GM23338 (cell line): ENCODE data around the gene ST3GAL4. TPM values are rescaled to one million over a fixed set of nuclear protein-coding genes. Genes with fewer than 3 reads are reported as not detected.

ENCODE experiments used
- ATAC-seq: fragments of 200-7000 bp; cut with Tn5 transposase; 3 replicates; pipeline ENCODE4 v1.9.1; 2020
- DNase-seq: peaks from one replicate; pipeline ENCODE4 v3.0.0-alpha.2; 2015; ENCODE audit warnings: low spot score
- H2AFZ ChIP-seq: fragments of 200-600 bp; sonication (generic); 2 replicates; pipeline ENCODE4 v1.8.0; 2016; ENCODE audit warnings: antibody characterized with exemption, mild to moderate bottlenecking, moderate library complexity
- H3F3A ChIP-seq: fragments of 200-600 bp; sonication (generic); replicated peaks from 2 replicates; pipeline ENCODE4 v1.8.0; 2017; ENCODE audit warnings: antibody characterized with exemption, mixed run types, low read depth
- H3K27ac ChIP-seq: fragments of 200-600 bp; sonication (generic); 2 replicates; pipeline ENCODE4 v1.6.1; 2016; ENCODE audit warnings: low read depth
- H3K27me3 ChIP-seq: fragments of 200-600 bp; sonication (generic); 2 replicates; pipeline ENCODE4 v1.8.0; 2016; ENCODE audit warnings: mild to moderate bottlenecking, mixed run types, moderate library complexity; ENCODE audit not compliant: insufficient read depth
- H3K36me3 ChIP-seq: fragments of 200-600 bp; sonication (generic); 2 replicates; pipeline ENCODE4 v1.8.0; 2016; ENCODE audit warnings: mild to moderate bottlenecking; ENCODE audit not compliant: insufficient read depth
- H3K4me1 ChIP-seq: fragments of 200-600 bp; sonication (generic); 2 replicates; pipeline ENCODE4 v1.8.0; 2016; ENCODE audit warnings: mild to moderate bottlenecking, moderate library complexity; ENCODE audit not compliant: insufficient read depth
- H3K4me2 ChIP-seq: fragments of 200-600 bp; sonication (generic); 2 replicates; pipeline ENCODE4 v1.7.1; 2017; ENCODE audit warnings: mixed run types
- H3K4me3 ChIP-seq: fragments of 200-600 bp; sonication (generic); 2 replicates; pipeline ENCODE4 v1.6.1; 2016; ENCODE audit warnings: mixed run types
- H3K79me2 ChIP-seq: fragments of 200-600 bp; sonication (generic); replicated peaks from 2 replicates; pipeline ENCODE4 v1.8.0; 2017; ENCODE audit warnings: mild to moderate bottlenecking; ENCODE audit not compliant: insufficient read depth
- H3K9me2 ChIP-seq: fragments of 200-600 bp; sonication (generic); 2 replicates; pipeline ENCODE4 v1.8.0; 2017; ENCODE audit not compliant: insufficient read depth
- H4K20me1 ChIP-seq: fragments of 200-600 bp; sonication (generic); replicated peaks from 2 replicates; pipeline ENCODE4 v1.8.0; 2017; ENCODE audit warnings: mild to moderate bottlenecking; ENCODE audit not compliant: insufficient read depth
- H3K27ac Mint-ChIP-seq: 2 replicates; pipeline ENCODE4 v1.8.0; 2020; ENCODE audit warnings: inconsistent platforms, mild to moderate bottlenecking, moderate library complexity, mixed read lengths
- H3K27me3 Mint-ChIP-seq: 3 replicates; pipeline ENCODE4 v1.8.0; 2022; ENCODE audit warnings: low read depth, mild to moderate bottlenecking, moderate library complexity, mixed read lengths, inconsistent platforms; ENCODE audit not compliant: insufficient read depth, poor library complexity
- H3K36me3 Mint-ChIP-seq: 3 replicates; pipeline ENCODE4 v1.8.0; 2021; ENCODE audit warnings: low read depth, mild to moderate bottlenecking, inconsistent platforms, moderate library complexity, mixed read lengths
- H3K4me1 Mint-ChIP-seq: 3 replicates; pipeline ENCODE4 v1.8.0; 2020; ENCODE audit warnings: mild to moderate bottlenecking, inconsistent platforms, mixed read lengths
- H3K4me3 Mint-ChIP-seq: 3 replicates; pipeline ENCODE4 v1.8.0; 2021; ENCODE audit warnings: moderate library complexity, mild to moderate bottlenecking, inconsistent platforms, mixed read lengths
- H3K9me3 Mint-ChIP-seq: 3 replicates; pipeline ENCODE4 v1.8.0; 2020; ENCODE audit warnings: moderate library complexity, mild to moderate bottlenecking, inconsistent platforms, mixed read lengths
- EZH2 ChIP-seq: fragments of 200-600 bp; sonication (generic); IDR thresholded peaks from one replicate; pipeline ENCODE4 v1.8.0; 2017; ENCODE audit warnings: antibody characterized with exemption, mild to moderate bottlenecking, low read depth; ENCODE audit not compliant: unreplicated experiment
- EZH2phosphoT487 ChIP-seq: fragments of 200-600 bp; sonication (generic); IDR thresholded peaks from one replicate; pipeline ENCODE4 v1.8.1; 2018; ENCODE audit warnings: antibody characterized with exemption; ENCODE audit not compliant: unreplicated experiment
- JUNB ChIP-seq: IDR thresholded peaks from one replicate; pipeline ENCODE4 v1.6.1; 2016; ENCODE audit warnings: antibody characterized with exemption; ENCODE audit not compliant: unreplicated experiment
- NANOG ChIP-seq: IDR thresholded peaks from 2 replicates; pipeline ENCODE4 v1.6.1; 2016; ENCODE audit warnings: antibody characterized with exemption, borderline replicate concordance
- POLR2AphosphoS5 ChIP-seq: IDR thresholded peaks from 2 replicates; pipeline ENCODE4 v1.6.1; 2016; ENCODE audit warnings: antibody characterized with exemption, low read depth
- STAT1 ChIP-seq: IDR thresholded peaks from one replicate; pipeline ENCODE4 v1.6.1; 2016; ENCODE audit warnings: antibody characterized with exemption; ENCODE audit not compliant: unreplicated experiment
- ZNF114 ChIP-seq: fragments of 250-450 bp; sonication (Bioruptor Pico); IDR thresholded peaks from 2 replicates; pipeline ENCODE4 v1.5.0; 2020; ENCODE audit warnings: mild to moderate bottlenecking, moderate library complexity
- ZNF331 ChIP-seq: fragments of 250-450 bp; sonication (Bioruptor Pico); IDR thresholded peaks from 2 replicates; pipeline ENCODE4 v1.5.0; 2020; ENCODE audit warnings: low read depth, mild to moderate bottlenecking, moderate library complexity
- polyA plus RNA-seq: library from polyadenylated mRNA; unstranded; fragments of >200 nt; fragmentation: Nextera tagmentation; extraction: Ambion mirVana; gene quantifications from 2 replicates; pipeline ENCODE4 v1.2.1, GENCODE V29; 2016
- total RNA-seq: library from RNA; depleted of rRNA; stranded (reverse); fragments of >200 nt; shearing (Covaris generic); gene quantifications from 2 replicates; pipeline ENCODE4 v1.2.3, GENCODE V29; 2014
- TF ChIP-seq, protein P1 (sequence below): IDR thresholded peaks from 2 replicates; pipeline ENCODE4 v1.6.1; 2016; ENCODE audit warnings: antibody characterized with exemption
- TF ChIP-seq, protein P2 (sequence below): IDR thresholded peaks from one replicate; pipeline ENCODE4 v1.6.1; 2018; ENCODE audit warnings: antibody characterized with exemption; ENCODE audit not compliant: unreplicated experiment
- TF ChIP-seq, protein P3 (sequence below), 2 experiments: fragments of 200-600 bp in 1 of 2; sonication (generic) in 1 of 2; conservative IDR thresholded peaks; 2 replicates each; pipeline versions ENCODE4 v1.5.1 to v1.6.1; 2016 to 2017; ENCODE audit warnings: antibody characterized with exemption in 2 of 2, low read depth in 2 of 2, mild to moderate bottlenecking in 2 of 2, moderate library complexity in 1 of 2
- TF ChIP-seq, protein P4 (sequence below): fragments of 250-450 bp; sonication (Bioruptor Pico); IDR thresholded peaks from 2 replicates; pipeline ENCODE4 v1.5.0; 2020; ENCODE audit warnings: mild to moderate bottlenecking, moderate library complexity

The ST3GAL4 gene
- total and polyA plus RNA-seq, 2 experiments from 2014 or later, result 10.1 to 28.0 TPM

DNA sequence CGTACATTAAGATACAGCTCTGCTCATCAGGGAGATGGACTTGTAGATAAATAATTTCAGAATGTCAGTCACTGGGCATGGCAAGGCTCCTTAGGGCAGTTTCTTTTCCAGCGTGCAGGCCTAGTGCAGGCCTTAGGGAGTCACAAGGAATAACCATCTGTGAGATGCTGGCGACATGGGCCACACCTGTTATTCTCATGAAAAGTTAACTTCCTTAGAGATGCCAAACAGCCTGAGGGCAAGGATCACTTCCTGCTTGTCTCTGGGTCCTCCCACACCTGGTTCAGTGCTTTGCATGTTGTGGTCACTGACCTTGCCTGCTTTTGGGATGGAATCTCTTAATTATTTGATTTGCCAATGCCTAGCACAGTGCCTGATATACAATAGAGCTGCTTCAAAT, 70.6 kb downstream of the ST3GAL4 start (continued):
- no peak for TF ChIP-seq ZNF331

DNA sequence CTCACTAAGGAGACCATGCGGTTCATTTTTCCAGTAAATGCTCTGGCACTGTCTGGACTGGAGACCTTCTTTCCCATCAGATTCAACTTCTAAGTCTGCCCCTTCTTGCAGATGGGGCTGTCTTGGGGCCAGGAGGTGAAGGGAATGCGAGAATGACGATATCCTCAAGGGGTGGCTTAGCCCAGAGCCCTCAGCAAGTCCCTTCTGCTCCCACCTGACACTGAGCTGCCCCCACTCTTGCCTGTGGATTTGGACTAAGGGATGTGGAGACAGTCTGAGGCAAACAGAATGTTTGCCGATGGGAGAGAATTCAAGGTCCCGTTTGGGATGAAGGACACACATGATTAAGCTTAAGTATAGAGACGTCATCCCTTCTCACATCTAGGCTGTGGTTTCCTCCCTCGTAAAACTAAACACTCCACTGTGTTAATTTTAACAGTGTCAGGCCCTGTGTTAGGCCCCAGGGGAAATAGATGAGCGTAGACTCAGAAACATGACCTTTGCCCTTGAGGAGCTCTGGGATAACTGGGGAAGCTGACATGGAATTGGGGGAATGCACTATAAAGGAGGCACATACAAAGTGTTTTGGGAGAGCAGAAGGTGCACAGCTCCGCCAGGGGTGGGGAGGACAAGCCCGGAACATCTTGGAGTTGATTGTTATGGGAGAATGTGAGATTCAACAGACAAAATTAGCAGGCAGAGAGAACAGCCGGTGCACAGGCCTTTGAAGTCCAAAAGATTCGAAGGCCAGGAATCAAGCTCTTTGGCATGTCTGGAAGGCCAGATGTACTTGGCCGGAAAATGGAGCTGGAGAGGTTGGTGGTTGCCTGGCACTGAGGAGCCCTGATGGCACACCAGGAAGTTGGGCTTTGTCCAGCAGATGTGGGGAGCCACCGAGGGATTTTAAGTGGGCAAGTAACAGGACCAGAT, 71.6 kb downstream of the ST3GAL4 start:
- Mint-ChIP-seq H3K36me3 (no peaks in the 10 kb centered on the region), H3K4me3 (no peak overlapping the region), H3K27ac (no peak overlapping the region), H3K4me1 (peaks cover 8% of the 10 kb centered on the region), H3K27me3 (peaks cover 22% of the 10 kb centered on the region), H3K9me3 (no peaks in the 10 kb centered on the region)
- H3K4me2 ChIP-seq, result no peak overlapping the region
- H3K4me1 ChIP-seq, result peaks cover 6% of the 10 kb centered on the region; the same call in 1 of the 2 replicates
- H3K36me3 ChIP-seq, result no peaks in the 10 kb centered on the region
- no peaks in the 10 kb centered on the region for H3K9me2 ChIP-seq
- H4K20me1 ChIP-seq, result no peaks in the 10 kb centered on the region
- H3K4me3 ChIP-seq, result no peak overlapping the region
- no peaks in the 10 kb centered on the region for H3F3A ChIP-seq
- DNase-seq, result no peak
- H3K27ac ChIP-seq, result no peak overlapping the region
- no peak for ATAC-seq
- H2AFZ ChIP-seq, result no peak overlapping the region
- no peaks in the 10 kb centered on the region for H3K79me2 ChIP-seq
- H3K27me3 ChIP-seq, result no peaks in the 10 kb centered on the region
- TF ChIP-seq, protein P1, sequence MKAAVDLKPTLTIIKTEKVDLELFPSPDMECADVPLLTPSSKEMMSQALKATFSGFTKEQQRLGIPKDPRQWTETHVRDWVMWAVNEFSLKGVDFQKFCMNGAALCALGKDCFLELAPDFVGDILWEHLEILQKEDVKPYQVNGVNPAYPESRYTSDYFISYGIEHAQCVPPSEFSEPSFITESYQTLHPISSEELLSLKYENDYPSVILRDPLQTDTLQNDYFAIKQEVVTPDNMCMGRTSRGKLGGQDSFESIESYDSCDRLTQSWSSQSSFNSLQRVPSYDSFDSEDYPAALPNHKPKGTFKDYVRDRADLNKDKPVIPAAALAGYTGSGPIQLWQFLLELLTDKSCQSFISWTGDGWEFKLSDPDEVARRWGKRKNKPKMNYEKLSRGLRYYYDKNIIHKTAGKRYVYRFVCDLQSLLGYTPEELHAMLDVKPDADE, result no peak
- TF ChIP-seq, protein P2, sequence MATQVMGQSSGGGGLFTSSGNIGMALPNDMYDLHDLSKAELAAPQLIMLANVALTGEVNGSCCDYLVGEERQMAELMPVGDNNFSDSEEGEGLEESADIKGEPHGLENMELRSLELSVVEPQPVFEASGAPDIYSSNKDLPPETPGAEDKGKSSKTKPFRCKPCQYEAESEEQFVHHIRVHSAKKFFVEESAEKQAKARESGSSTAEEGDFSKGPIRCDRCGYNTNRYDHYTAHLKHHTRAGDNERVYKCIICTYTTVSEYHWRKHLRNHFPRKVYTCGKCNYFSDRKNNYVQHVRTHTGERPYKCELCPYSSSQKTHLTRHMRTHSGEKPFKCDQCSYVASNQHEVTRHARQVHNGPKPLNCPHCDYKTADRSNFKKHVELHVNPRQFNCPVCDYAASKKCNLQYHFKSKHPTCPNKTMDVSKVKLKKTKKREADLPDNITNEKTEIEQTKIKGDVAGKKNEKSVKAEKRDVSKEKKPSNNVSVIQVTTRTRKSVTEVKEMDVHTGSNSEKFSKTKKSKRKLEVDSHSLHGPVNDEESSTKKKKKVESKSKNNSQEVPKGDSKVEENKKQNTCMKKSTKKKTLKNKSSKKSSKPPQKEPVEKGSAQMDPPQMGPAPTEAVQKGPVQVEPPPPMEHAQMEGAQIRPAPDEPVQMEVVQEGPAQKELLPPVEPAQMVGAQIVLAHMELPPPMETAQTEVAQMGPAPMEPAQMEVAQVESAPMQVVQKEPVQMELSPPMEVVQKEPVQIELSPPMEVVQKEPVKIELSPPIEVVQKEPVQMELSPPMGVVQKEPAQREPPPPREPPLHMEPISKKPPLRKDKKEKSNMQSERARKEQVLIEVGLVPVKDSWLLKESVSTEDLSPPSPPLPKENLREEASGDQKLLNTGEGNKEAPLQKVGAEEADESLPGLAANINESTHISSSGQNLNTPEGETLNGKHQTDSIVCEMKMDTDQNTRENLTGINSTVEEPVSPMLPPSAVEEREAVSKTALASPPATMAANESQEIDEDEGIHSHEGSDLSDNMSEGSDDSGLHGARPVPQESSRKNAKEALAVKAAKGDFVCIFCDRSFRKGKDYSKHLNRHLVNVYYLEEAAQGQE, result no peak
- TF ChIP-seq EZH2 (no peak), ZNF114 (CRISPR knock-in tag) (no peak), NANOG (no peak), EZH2phosphoT487 (no peak), POLR2AphosphoS5 (no peak), JUNB (no peak), STAT1 (no peak), ZNF331 (no peak)
- TF ChIP-seq, protein P3, sequence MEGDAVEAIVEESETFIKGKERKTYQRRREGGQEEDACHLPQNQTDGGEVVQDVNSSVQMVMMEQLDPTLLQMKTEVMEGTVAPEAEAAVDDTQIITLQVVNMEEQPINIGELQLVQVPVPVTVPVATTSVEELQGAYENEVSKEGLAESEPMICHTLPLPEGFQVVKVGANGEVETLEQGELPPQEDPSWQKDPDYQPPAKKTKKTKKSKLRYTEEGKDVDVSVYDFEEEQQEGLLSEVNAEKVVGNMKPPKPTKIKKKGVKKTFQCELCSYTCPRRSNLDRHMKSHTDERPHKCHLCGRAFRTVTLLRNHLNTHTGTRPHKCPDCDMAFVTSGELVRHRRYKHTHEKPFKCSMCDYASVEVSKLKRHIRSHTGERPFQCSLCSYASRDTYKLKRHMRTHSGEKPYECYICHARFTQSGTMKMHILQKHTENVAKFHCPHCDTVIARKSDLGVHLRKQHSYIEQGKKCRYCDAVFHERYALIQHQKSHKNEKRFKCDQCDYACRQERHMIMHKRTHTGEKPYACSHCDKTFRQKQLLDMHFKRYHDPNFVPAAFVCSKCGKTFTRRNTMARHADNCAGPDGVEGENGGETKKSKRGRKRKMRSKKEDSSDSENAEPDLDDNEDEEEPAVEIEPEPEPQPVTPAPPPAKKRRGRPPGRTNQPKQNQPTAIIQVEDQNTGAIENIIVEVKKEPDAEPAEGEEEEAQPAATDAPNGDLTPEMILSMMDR (conservative IDR thresholded peaks at IDR 0.05; ENCODE audit: low read depth in 2 of 2), result no peak
- TF ChIP-seq, protein P4, sequence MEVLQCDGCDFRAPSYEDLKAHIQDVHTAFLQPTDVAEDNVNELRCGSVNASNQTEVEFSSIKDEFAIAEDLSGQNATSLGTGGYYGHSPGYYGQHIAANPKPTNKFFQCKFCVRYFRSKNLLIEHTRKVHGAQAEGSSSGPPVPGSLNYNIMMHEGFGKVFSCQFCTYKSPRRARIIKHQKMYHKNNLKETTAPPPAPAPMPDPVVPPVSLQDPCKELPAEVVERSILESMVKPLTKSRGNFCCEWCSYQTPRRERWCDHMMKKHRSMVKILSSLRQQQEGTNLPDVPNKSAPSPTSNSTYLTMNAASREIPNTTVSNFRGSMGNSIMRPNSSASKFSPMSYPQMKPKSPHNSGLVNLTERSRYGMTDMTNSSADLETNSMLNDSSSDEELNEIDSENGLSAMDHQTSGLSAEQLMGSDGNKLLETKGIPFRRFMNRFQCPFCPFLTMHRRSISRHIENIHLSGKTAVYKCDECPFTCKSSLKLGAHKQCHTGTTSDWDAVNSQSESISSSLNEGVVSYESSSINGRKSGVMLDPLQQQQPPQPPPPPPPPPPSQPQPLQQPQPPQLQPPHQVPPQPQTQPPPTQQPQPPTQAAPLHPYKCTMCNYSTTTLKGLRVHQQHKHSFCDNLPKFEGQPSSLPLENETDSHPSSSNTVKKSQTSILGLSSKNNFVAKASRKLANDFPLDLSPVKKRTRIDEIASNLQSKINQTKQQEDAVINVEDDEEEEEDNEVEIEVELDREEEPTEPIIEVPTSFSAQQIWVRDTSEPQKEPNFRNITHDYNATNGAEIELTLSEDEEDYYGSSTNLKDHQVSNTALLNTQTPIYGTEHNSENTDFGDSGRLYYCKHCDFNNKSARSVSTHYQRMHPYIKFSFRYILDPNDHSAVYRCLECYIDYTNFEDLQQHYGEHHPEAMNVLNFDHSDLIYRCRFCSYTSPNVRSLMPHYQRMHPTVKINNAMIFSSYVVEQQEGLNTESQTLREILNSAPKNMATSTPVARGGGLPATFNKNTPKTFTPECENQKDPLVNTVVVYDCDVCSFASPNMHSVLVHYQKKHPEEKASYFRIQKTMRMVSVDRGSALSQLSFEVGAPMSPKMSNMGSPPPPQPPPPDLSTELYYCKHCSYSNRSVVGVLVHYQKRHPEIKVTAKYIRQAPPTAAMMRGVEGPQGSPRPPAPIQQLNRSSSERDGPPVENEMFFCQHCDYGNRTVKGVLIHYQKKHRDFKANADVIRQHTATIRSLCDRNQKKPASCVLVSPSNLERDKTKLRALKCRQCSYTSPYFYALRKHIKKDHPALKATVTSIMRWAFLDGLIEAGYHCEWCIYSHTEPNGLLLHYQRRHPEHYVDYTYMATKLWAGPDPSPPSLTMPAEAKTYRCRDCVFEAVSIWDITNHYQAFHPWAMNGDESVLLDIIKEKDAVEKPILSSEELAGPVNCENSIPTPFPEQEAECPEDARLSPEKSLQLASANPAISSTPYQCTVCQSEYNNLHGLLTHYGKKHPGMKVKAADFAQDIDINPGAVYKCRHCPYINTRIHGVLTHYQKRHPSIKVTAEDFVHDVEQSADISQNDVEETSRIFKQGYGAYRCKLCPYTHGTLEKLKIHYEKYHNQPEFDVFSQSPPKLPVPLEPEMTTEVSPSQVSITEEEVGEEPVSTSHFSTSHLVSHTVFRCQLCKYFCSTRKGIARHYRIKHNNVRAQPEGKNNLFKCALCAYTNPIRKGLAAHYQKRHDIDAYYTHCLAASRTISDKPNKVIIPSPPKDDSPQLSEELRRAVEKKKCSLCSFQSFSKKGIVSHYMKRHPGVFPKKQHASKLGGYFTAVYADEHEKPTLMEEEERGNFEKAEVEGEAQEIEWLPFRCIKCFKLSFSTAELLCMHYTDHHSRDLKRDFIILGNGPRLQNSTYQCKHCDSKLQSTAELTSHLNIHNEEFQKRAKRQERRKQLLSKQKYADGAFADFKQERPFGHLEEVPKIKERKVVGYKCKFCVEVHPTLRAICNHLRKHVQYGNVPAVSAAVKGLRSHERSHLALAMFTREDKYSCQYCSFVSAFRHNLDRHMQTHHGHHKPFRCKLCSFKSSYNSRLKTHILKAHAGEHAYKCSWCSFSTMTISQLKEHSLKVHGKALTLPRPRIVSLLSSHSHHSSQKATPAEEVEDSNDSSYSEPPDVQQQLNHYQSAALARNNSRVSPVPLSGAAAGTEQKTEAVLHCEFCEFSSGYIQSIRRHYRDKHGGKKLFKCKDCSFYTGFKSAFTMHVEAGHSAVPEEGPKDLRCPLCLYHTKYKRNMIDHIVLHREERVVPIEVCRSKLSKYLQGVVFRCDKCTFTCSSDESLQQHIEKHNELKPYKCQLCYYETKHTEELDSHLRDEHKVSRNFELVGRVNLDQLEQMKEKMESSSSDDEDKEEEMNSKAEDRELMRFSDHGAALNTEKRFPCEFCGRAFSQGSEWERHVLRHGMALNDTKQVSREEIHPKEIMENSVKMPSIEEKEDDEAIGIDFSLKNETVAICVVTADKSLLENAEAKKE (CRISPR knock-in tag), result no peak
